Bone marrow (tissue), 2 donors: ENCODE measurements around the gene ANKS1B.
"Not testable (repeated sequence)": the region's sequence is repeated elsewhere in the genome, so short reads cannot be mapped to it uniquely, and the experiment has no call there.

Source experiments
- DNase-seq, 2 donors: peaks; one replicate each; lab custom pipeline; 2025; lab: John Stamatoyannopoulos, UW

ANKS1B gene

GRCh38 chr12:99984271-99985128 lies at the start of gene ANKS1B:
Gene ANKS1B (minus strand): TSS chr12:99984936. CDS start chr12:99984237, 699 bp downstream.
- no peak for DNase-seq

GRCh38 chr12:100031836-100032235 lies 47.1 kb upstream of the ANKS1B start:
- no peak for DNase-seq

- DNase-seq, result no peak
Measured at GRCh38 chr12:100027671-100028070, 42.9 kb upstream of the ANKS1B start.

- no peak for DNase-seq
Measured at GRCh38 chr12:100026241-100026640, 41.5 kb upstream of the ANKS1B start.

- no peak for DNase-seq
Measured at GRCh38 chr12:100024974-100025555, 40.3 kb upstream of the ANKS1B start.

GRCh38 chr12:100020370-100020769 lies 35.6 kb upstream of the ANKS1B start:
- no peak for DNase-seq

GRCh38 chr12:100017056-100017455 lies 32.3 kb upstream of the ANKS1B start:
- no peak for DNase-seq

GRCh38 chr12:100016304-100016703 lies 31.6 kb upstream of the ANKS1B start:
- DNase-seq, result not testable (repeated sequence)

GRCh38 chr12:100005846-100006245 lies 21.1 kb upstream of the ANKS1B start:
- not testable (repeated sequence) for DNase-seq

GRCh38 chr12:99997806-99998205 lies 13.1 kb upstream of the ANKS1B start:
- no peak for DNase-seq

- DNase-seq, result no peak
Measured at GRCh38 chr12:99996095-99996494, 11.4 kb upstream of the ANKS1B start.

- no peak for DNase-seq
Measured at GRCh38 chr12:99985631-99986030, 895 bp upstream of the ANKS1B start.

GRCh38 chr12:99985129-99985570 lies 414 bp upstream of the ANKS1B start:
- DNase-seq, result no peak

GRCh38 chr12:99983456-99984258 lies 1.1 kb downstream of the ANKS1B start:
- no peak for DNase-seq

GRCh38 chr12:99981639-99982190 lies 3.0 kb downstream of the ANKS1B start:
- no peak for DNase-seq

- no peak for DNase-seq
Measured at GRCh38 chr12:99979471-99979870, 5.3 kb downstream of the ANKS1B start.

- DNase-seq, result no peak
Measured at GRCh38 chr12:99978152-99978551, 6.6 kb downstream of the ANKS1B start.

- no peak for DNase-seq
Measured at GRCh38 chr12:99977550-99977949, 7.2 kb downstream of the ANKS1B start.

GRCh38 chr12:99976762-99977161 lies 8.0 kb downstream of the ANKS1B start:
- DNase-seq, result no peak

GRCh38 chr12:99975321-99975720 lies 9.4 kb downstream of the ANKS1B start:
- DNase-seq, result no peak

GRCh38 chr12:99974146-99974545 lies 10.6 kb downstream of the ANKS1B start:
- DNase-seq, result no peak

- DNase-seq, result no peak
Measured at GRCh38 chr12:99966429-99966828, 18.3 kb downstream of the ANKS1B start.
